ENCODE results near the gene JARID2.

JARID2 gene

DNA sequence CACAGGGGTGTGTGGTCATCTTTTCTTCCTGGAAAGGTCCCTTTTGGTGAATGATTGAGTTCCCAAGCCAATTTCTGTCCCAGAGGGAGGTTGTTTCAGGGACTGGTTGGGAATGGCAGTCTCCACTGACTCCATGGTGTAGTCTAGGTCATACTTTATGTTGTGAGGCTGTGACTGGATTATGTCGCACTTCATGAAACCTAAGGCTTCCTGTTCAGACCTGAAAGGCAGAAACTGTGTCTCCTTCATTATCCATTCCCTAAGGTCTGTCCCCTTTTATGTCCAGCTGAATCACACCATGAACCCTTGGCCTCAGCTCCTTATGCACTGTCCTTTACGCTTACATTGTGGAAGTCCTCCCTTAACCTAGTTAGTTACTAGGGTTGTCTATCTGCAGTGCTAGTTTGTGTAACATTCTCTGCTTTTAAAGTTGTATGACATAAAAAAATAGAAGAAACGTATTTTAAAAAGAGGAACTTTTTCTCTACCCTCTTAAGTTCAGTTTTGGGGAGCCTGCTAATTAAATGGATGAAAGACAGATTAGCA, 191.3 kb downstream of the JARID2 start:
- DNase-seq (ENCODE audit: low read depth in 2 of 2) = no peak

GRCh38 chr6:15439410-15440025, 193.6 kb downstream of the JARID2 start:
- DNase-seq (ENCODE audit: low read depth in 2 of 2) = no peak

DNA sequence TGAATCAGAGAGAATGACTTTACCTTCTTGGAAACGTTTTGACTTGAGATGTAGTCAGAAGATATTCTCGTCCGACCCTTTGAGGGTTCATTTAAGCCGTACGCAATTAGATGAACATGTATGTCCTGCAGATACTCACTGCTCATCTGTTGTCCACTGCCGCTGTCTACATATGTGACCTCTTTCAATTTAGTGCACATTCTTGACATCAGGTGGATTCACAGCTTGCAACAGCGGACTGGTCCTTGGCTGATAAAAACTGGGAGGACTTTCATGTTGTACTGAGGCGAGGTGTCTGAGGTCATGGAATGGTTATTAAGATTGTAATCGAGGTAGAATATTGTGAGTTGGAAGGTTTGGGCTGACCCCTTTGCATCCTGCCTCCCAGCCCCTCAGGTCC, 194.2 kb downstream of the JARID2 start:
- DNase-seq (ENCODE audit: low read depth in 2 of 2) = no peak

- no peak for DNase-seq (ENCODE audit: low read depth in 2 of 2)
These were observed 195.5 kb downstream of the JARID2 start for GRCh38 chr6:15441215-15441868.

DNA sequence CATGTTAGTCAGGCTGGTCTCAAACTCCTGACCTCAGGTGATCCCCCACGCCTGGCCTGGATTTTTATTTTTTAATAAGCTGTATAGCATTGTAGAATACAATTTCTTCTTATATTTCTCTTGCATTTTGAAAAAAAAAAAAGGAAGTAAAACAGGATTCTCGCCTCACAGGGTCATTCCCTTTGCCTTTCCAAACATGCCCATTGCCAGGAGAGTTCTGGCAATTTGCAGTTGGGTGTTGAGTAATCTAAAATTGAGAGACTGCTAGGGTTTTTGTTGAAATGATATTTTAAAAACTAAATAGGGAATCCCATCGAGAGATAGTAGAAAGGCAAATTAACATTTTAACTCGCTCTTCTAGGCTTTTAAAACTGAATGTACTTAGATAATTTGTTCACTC, 196.1 kb downstream of the JARID2 start:
- no peak for DNase-seq (ENCODE audit: low read depth in 2 of 2)

GRCh38 chr6:15442467-15442866, 196.6 kb downstream of the JARID2 start:
- DNase-seq (ENCODE audit: low read depth in 2 of 2) = no peak

GRCh38 chr6:15443119-15443830, 197.4 kb downstream of the JARID2 start:
- no peak for DNase-seq (ENCODE audit: low read depth in 2 of 2)

- DNase-seq (ENCODE audit: low read depth in 2 of 2) = no peak
These were observed 198.3 kb downstream of the JARID2 start for GRCh38 chr6:15444081-15444731.

GRCh38 chr6:15444881-15445280, 199.0 kb downstream of the JARID2 start:
- no peak for DNase-seq (ENCODE audit: low read depth in 2 of 2)

- no peak for DNase-seq (ENCODE audit: low read depth in 2 of 2)
These were observed 201.8 kb downstream of the JARID2 start for GRCh38 chr6:15447546-15448267.

GRCh38 chr6:15449011-15449410, 203.1 kb downstream of the JARID2 start:
- no peak for DNase-seq (ENCODE audit: low read depth in 2 of 2)

GRCh38 chr6:15451738-15452137, 205.9 kb downstream of the JARID2 start:
- DNase-seq (ENCODE audit: low read depth in 2 of 2) = no peak

DNA sequence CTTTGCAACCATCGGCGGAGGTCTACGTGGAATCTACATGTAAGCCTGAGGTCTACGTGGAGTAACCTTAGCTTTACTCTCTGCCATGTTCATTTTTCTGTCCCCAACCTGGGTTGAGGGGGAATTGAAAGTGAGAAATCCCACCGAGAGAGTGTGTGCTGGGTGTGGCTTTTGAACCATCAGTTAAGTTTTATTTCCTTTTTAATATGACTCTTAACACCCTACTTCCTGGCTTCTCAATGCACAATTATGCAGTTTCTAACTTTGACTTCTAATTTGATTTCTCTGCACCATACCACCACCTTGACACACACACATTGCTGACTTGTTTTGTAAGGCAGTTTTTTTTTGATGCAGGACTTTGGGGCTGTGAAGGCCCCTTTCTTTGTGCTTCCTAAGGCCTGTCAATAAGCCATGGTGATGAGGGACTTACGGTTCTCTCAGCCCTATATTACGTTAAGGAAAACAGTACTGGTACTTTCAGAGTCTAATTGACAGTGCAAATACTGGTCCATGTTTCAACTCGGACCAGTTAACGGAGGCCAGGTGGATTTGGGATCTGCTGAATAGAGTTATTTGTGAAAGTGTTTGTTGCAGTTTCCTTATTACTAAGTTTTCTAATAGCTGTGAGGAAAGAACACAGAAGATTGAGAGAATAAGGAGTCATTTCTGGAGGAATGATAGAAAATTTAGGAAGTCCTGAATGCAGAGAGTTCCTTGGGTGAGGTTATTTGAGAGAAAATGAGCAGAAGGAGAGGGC, 206.5 kb downstream of the JARID2 start:
- no peak for DNase-seq (ENCODE audit: low read depth in 2 of 2)

DNA sequence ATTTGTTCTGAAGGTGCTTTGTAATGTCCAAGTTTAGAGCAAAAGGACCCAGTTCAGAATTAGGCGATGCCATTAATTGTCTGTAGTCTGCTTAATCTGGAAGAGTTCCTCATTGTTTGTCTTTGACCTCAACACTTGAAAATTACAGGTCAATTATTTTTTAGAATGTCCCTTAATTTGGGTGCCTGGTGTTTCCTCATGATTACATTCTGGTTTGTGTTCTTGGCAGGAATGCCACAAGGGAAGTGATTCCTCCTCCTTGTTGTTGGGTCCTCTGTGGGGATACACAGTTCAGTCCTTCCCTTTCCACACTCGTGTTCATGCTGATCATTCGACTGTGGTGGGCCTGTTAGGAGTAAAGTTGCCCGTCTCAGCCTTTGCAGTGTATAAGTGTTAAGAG, 207.3 kb downstream of the JARID2 start:
- no peak for DNase-seq (ENCODE audit: low read depth in 2 of 2)

DNA sequence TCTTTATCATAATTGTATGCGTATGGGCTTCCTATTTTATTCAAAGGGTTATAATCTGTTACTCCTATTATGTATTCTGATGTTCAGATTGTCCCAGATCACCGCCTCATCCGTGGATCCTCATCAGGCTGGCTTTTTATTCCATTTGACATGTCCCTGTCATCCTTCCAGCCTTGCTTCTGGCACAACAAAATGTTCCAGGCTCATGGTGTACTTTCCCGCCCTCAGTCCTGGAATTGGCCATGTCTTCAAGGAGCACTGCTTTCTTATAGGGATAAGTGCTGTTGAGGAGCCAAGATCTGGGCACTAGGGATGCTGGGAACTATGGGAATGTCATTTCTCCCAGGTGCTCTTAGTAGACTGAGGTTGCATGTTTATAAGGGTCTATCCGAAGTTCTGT, 207.8 kb downstream of the JARID2 start:
- no peak for DNase-seq (ENCODE audit: low read depth in 2 of 2)

DNA sequence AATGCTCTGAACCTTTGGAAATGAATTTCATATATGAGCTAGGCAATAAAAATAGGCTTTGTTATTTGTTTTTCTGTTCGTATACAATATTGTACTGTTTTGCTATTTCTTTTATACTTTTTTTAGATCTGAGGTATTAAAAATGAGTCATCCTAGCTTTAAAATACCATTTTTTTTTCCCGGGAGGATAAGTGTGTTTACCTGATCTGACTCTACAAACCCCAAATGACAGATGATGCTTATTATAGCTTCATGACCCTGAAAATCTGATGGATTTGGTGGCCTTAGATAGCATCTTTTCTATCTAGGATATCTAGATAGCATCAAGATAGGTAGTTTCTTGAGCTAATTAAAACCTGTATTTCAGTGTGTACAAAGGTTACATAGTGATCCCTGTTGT, 210.6 kb downstream of the JARID2 start:
- DNase-seq (ENCODE audit: low read depth in 2 of 2) = no peak

- DNase-seq (ENCODE audit: low read depth in 2 of 2) = no peak
These were observed 211.3 kb downstream of the JARID2 start for GRCh38 chr6:15457121-15457650.

GRCh38 chr6:15458021-15458459, 212.2 kb downstream of the JARID2 start:
- no peak for DNase-seq (ENCODE audit: low read depth in 2 of 2)

DNA sequence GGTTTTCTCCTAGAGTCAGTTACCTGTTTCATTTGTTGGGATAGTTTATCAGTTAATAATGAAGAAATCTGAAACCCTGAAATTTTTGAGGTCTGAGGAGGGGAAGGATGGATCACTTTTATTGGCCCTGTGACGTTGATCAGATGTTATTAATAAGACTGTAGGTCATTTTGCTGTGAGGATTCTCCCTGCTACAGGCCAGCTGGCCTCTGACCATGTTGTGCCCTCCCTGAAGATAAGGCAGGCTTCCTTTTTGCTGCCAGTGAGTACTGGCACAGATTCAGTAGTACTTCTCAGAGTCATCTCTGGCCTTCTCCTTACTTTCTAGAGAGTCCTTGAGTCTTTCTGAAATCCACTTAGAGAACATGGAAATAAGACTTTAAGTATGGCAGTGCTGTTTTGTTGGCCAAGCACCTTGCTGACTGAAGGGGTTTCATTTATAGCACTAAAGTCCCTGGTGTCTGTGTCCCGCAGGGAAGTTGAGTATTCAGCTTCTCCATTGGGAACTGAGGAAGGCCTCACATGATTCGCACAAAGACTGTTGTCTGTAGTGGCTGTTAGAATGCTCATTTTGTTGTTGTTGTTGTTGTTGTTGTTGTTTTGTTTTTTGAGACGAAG, 214.3 kb downstream of the JARID2 start:
- DNase-seq (ENCODE audit: low read depth in 2 of 2) = no peak
